HG02852 (cell line): ENCODE data around the gene CTSD.

ENCODE experiments used
- ATAC-seq: cut with Tn5 transposase; IDR thresholded peaks from one replicate; pipeline ENCODE4 v1.9.1; 2021; ENCODE audit warnings: mild to moderate bottlenecking, moderate library complexity; ENCODE audit not compliant: unreplicated experiment

CTSD gene

DNA sequence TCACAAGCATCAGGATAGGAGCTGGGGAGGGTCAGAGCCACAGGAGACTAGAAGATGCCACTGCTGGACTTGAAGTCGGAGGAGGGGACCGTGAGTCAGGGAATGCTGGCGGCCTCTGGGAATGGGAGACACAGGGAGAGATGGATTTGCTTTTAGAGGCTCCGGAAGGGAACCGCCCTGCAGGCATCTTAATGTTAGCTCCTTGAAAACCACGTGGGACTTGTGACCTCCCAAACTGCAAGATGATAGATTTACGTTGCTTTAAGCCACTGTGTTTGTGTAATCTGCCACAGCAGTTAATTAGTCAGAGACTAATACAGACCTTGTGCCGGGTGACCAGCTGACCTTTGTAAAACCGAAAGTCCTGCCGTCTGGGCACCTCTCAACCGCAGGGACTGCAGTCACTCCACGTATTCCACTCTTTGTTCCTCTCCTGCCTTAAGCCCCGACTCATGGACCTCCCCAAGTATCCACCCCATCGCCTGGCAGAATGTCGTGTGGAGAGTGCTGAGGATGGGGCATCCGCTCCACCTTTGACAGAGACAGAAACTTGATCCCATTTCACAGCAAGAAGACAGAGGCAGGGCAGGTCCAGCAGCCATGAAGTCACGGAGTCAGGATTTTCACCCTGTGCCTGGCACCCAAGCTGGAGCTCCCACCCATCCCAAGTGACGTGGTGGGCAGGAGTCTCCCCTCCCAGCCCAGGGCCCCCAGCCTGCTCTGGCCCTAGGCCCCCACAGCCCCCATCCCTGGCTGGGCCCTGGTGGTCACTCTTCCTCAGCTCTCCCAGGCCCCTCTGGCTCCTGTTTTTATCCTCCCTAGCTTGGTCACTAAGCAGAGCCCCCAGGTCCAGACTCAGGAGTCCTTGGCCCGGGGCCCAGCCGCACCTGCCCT lies 19.4 kb upstream of the CTSD start:
- ATAC-seq = no peak

GRCh38 chr11:1782031-1782590 lies 18.4 kb upstream of the CTSD start:
- no peak for ATAC-seq

DNA sequence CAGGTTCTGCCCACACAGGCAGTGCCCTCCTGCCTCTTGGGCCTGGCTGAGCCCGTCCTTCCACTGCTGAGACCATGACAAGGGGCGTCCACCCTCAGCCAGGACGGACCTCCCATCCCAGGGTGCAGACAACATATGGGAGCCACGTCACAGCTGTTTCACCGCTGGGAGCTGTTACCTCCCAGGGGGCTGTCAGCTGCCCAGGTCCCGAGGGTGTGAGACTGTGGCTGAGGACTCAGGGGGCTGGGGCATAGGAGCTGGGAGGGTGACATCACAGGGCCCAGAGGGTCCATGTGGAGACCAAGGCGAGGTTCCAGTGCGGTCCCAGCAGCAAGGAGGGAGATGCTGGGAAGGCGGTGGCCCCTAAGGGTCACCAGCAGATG lies 17.9 kb upstream of the CTSD start:
- no peak for ATAC-seq

DNA sequence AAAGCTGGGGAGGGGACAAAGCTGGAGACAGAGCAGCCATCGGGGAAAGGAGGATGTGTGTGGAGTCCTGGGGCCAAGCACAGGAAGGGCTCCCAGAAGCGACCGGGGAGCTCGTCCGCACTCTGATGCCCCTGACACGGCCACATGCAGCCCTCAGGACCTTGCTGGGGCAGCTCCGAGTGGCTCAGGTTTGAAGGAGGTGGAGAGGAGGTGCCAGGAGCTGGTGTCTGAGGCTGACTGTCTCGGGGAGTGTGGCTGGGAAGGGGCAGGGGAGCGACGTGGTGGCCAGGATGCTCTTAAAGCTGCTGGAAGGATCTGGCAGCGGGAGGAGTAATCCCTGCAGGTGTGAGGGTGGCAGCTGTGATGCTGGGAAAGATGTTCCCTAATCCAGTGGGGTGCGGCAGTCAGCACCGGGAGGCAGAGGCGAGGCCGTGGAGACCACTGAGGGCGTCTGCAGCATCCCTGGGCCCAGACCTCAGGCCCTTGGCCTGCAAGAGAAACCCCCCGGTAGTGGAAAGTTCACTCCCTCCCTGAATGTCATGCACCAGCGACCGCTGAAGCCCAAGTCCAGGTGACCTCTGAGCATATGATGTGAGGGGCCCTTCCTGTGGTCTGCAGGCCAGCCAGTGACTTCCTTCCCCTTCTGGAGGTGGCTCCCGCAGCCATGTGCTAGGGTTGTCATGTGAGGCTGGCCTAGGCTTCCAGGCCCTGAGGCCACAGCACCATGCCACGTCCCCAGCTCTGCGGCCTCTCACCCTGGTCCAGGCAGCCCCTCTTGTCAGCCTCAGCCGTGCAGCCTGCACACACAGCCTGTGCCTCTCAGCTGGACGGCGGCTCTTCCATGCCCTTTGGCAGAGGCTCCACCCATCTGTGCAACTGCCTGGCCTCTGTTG lies 17.2 kb upstream of the CTSD start:
- no peak for ATAC-seq

- ATAC-seq = no peak
Measured at GRCh38 chr11:1779806-1780699, 16.3 kb upstream of the CTSD start.

DNA sequence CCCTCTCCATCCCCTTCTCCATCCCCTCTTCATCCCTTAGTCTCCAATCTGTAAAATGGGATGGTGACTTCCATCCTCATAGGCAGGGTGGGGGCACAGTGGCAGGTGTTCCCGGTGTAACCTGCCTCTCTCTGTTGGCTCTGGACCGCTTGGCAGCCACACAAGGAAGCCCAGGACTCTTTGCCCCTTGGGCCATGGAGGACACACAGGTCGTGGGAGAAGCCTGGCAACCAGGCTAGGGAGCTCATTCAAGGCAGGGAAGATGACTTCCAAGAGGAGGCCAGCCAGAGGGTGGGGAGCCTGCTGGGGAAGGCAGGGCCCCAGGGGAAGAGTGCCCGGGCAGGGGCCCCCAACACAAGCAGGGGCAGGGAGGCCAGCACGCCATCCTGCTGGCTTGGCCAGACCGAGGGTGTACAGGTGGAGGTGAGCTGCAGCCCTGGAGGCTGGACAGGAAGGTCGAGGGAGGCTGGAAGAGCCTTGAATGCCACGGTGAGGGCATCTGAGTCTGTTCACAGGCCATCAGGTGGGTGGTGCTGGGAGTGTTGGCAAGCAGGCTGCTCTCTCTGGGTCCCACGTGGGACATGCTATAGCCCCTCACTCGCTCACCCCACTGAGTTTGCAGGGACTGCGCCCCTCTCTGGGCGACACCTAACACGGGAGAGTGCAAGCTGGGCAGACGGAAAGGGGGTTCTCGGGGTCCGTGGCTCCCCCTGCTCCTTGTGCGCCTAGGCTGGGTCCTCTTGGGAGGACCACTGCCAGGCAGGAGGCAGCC lies 15.5 kb upstream of the CTSD start:
- no peak for ATAC-seq

GRCh38 chr11:1778141-1778911 lies 14.6 kb upstream of the CTSD start:
- no peak for ATAC-seq

- ATAC-seq = no peak
Measured at GRCh38 chr11:1777737-1778136, 14.0 kb upstream of the CTSD start.

- no peak for ATAC-seq
Measured at GRCh38 chr11:1776944-1777715, 13.4 kb upstream of the CTSD start.

- no peak for ATAC-seq
Measured at GRCh38 chr11:1776331-1776851, 12.7 kb upstream of the CTSD start.

- no peak for ATAC-seq
Measured at GRCh38 chr11:1774886-1775285, 11.2 kb upstream of the CTSD start.

DNA sequence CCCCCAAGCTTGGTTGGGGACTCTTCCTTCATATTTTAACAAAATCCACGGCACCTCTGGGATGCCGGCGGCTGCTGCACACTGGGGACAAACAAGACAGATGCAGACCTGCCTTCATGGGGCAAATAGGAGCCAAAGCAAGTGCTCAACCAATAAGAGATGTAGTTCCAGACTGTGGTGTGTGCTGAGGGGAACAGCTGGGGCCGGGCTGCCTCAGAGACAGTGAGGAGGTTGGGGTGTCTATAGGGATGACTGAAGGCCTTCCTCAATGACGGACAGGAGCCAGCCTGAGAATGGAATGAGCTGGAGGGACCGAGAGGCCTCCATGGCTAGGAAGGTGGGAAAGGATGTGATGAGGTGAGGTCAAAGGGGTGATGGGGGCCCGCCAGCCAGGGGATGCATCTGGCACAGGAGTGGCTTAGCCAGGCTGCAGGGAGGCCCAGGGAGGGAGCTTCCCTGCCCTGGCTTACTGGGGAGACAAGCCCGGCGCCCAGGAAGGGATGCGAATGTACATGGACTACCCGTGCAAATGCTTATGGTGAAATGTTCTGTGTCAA lies 10.3 kb upstream of the CTSD start:
- no peak for ATAC-seq

GRCh38 chr11:1773131-1773993 lies 9.6 kb upstream of the CTSD start:
- ATAC-seq = no peak

- ATAC-seq = no peak
Measured at GRCh38 chr11:1772270-1773130, 8.8 kb upstream of the CTSD start.

DNA sequence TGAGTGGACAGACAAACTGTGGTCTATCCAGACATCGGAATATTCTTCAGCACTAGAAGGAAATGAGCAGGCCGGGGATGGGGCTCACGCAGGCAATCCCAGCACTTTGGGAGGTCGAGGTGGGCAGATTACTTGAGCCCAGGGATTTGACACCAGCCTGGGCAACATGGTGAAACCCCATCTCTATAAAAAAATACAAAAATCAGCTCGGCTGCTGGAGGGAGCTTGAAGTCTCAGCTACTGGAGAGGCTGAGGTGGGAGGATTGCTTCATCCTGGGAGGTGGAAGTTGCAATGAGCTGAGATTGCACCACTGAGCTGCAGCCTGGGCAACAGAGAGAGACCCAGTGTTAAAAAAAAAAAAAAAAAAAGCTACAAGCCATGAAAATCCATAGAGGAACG lies 8.0 kb upstream of the CTSD start:
- no peak for ATAC-seq

DNA sequence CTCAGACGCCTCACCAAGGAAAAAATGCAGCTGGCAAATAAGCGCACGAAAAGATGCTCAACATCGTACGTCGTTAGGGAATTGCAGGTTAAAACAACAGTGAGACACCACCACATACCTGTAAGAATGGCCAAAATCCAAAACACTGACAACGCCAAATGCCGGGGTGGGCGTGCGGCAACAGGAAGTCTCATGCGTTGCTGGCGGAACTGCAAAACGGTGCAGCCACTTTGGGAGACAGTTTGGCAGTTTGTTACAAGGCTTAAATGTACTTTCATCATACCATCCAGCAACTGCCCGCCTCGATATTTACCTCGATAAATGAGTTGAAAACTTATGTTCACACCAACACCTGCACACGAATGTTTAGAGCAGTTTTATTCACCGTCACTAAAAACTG lies 7.5 kb upstream of the CTSD start:
- ATAC-seq = no peak
